SK-N-SH (cell line): Measurements from ENCODE around the gene HAUS1.

Experiments
- CHD2 ChIP-seq: fragments of 150-350 bp; IDR thresholded peaks from 2 replicates; pipeline ENCODE4 v1.6.1; 2018; ENCODE audit warnings: low read length; ENCODE audit not compliant: partially characterized antibody
- EP300 ChIP-seq, 2 experiments: IDR thresholded peaks; 2 replicates each; pipeline versions ENCODE4 v1.4.0 to v1.6.1; 2012; ENCODE audit warnings: borderline replicate concordance in 1 of 2, low read depth in 1 of 2, low read length in 1 of 2
- FOXJ3 ChIP-seq: sonication (generic); formaldehyde crosslinking; IDR thresholded peaks from 2 replicates; pipeline ENCODE4 v1.5.1; 2020; ENCODE audit warnings: mild to moderate bottlenecking, missing genetic modification reagents
- GABPA ChIP-seq: IDR thresholded peaks from 2 replicates; pipeline ENCODE4 v1.4.0; 2012; ENCODE audit warnings: low read depth, mild to moderate bottlenecking
- NFIC ChIP-seq: IDR thresholded peaks from 2 replicates; pipeline ENCODE4 v1.4.0; 2012; ENCODE audit warnings: borderline replicate concordance
- RAD21 ChIP-seq: IDR thresholded peaks from 2 replicates; pipeline ENCODE4 v1.6.1; 2012; ENCODE audit warnings: mild to moderate bottlenecking, low read length
- RFX5 ChIP-seq: IDR thresholded peaks from 2 replicates; pipeline ENCODE4 v1.6.1; 2012; ENCODE audit warnings: mild to moderate bottlenecking, improper control_type of control experiment, low read length
- TCF12 ChIP-seq: IDR thresholded peaks from 2 replicates; pipeline ENCODE4 v1.4.0; 2012
- TF ChIP-seq, protein P1 (sequence below): fragments of 200-600 bp; sonication (generic); IDR thresholded peaks from 2 replicates; pipeline ENCODE4 v1.6.1; 2017; ENCODE audit warnings: antibody characterized with exemption, mild to moderate bottlenecking, moderate library complexity
- TF ChIP-seq, protein P2 (sequence below): IDR thresholded peaks from 2 replicates; pipeline ENCODE4 v1.6.1; 2012; ENCODE audit warnings: mild to moderate bottlenecking, low read depth, low read length, moderate library complexity

DNA sequence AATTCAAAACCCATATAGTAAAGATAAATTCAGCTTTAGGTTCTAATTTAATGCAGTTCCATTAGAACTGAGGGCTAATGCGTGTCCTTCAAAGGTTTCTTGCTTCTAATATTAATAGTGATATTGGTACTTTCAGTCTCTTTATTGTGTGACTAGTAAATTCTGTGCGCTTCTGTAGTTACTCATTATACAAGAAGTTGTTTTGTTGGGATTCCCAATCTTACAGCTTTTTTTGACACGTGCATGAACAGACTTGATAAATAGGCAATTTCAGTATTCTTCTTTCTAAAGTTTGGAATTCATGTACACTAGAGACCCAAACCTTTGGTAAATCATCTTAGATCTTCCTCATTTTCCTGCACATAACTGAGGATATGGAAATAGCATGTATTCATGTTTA lies 71.8 kb downstream of the HAUS1 start:
- TF ChIP-seq TCF12 (no peak), RAD21 (no peak), GABPA (no peak), CHD2 (no peak), RFX5 (no peak), EP300 (IDR thresholded peaks at IDR 0.05; ENCODE audit: borderline replicate concordance in 1 of 2, low read depth in 1 of 2, low read length in 1 of 2) (no peak), FOXJ3 (CRISPR knock-in tag) (no peak), NFIC (no peak)
- TF ChIP-seq, protein P1, sequence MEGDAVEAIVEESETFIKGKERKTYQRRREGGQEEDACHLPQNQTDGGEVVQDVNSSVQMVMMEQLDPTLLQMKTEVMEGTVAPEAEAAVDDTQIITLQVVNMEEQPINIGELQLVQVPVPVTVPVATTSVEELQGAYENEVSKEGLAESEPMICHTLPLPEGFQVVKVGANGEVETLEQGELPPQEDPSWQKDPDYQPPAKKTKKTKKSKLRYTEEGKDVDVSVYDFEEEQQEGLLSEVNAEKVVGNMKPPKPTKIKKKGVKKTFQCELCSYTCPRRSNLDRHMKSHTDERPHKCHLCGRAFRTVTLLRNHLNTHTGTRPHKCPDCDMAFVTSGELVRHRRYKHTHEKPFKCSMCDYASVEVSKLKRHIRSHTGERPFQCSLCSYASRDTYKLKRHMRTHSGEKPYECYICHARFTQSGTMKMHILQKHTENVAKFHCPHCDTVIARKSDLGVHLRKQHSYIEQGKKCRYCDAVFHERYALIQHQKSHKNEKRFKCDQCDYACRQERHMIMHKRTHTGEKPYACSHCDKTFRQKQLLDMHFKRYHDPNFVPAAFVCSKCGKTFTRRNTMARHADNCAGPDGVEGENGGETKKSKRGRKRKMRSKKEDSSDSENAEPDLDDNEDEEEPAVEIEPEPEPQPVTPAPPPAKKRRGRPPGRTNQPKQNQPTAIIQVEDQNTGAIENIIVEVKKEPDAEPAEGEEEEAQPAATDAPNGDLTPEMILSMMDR = no peak
- TF ChIP-seq, protein P2, sequence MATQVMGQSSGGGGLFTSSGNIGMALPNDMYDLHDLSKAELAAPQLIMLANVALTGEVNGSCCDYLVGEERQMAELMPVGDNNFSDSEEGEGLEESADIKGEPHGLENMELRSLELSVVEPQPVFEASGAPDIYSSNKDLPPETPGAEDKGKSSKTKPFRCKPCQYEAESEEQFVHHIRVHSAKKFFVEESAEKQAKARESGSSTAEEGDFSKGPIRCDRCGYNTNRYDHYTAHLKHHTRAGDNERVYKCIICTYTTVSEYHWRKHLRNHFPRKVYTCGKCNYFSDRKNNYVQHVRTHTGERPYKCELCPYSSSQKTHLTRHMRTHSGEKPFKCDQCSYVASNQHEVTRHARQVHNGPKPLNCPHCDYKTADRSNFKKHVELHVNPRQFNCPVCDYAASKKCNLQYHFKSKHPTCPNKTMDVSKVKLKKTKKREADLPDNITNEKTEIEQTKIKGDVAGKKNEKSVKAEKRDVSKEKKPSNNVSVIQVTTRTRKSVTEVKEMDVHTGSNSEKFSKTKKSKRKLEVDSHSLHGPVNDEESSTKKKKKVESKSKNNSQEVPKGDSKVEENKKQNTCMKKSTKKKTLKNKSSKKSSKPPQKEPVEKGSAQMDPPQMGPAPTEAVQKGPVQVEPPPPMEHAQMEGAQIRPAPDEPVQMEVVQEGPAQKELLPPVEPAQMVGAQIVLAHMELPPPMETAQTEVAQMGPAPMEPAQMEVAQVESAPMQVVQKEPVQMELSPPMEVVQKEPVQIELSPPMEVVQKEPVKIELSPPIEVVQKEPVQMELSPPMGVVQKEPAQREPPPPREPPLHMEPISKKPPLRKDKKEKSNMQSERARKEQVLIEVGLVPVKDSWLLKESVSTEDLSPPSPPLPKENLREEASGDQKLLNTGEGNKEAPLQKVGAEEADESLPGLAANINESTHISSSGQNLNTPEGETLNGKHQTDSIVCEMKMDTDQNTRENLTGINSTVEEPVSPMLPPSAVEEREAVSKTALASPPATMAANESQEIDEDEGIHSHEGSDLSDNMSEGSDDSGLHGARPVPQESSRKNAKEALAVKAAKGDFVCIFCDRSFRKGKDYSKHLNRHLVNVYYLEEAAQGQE = no peak
